Measurements from ENCODE around the gene MEP1B. TPM values are rescaled to one million over a fixed set of nuclear protein-coding genes. Genes with fewer than 3 reads are reported as not detected.
"Not testable (repeated sequence)": the region's sequence is repeated elsewhere in the genome, so short reads cannot be mapped to it uniquely, and the experiment has no call there.

The MEP1B gene
- under 1 TPM in 2 of 4 donors, not detected in 2; 0.05 to 0.14 TPM for polyA plus RNA-seq (ENCODE audit: insufficient read length in 4 of 4)

DNA sequence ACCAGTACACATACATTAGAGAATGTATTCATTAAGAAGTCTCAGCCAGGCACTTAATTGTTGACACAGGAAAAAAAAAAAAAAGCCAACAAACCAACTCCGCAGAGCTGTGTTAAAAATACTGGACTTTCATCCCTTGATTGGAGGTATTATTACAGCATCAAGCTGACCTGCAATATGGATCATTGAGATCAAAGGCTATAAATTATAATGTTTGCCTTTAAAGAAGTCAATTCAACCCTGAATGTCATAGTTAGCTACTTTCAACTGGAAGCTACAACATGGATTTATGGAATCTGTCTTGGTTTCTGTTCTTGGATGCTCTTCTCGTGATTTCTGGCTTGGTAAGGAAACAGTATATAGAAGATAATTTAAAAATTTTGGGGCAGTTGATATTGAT lies at the start of gene MEP1B:
Gene MEP1B (plus strand): TSS at position 250 of the 400 bp plus-strand sequence. CDS start 32 bp downstream, at position 282.
- no peak for DNase-seq (ENCODE audit: low read depth in 4 of 4, low spot score in 3 of 4)

DNA sequence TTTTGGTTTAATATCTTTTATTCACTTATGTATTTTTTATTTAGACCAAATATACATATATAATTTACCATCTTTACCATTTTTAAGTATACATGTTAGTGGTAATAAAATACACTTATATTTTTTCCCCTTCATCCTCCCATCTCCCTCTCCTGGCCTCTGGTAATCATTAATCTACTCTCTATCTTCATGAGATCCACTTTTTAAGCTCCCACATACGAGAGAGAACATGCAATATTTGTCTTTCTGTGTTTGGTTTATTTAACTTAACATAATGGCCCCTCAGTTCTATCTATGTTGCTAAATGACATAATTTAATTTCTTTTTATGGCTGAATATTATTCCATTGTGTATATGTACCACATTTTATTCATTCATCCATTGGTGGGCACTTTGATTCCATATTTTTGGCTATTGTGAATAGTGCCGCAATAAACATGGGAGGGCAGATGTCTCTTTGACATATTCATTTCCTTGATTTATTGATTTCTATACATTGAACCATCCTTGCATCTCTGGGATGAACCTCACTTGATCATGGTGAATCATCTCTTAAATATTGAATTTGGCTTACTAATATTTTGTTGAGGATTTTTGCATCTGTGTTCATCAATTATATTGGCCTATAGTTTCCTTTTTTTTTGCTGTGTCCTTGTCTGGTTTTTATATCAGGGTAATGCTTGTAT lies 41.5 kb upstream of the MEP1B start:
- DNase-seq (ENCODE audit: low read depth in 4 of 4, low spot score in 3 of 4): no peak

DNA sequence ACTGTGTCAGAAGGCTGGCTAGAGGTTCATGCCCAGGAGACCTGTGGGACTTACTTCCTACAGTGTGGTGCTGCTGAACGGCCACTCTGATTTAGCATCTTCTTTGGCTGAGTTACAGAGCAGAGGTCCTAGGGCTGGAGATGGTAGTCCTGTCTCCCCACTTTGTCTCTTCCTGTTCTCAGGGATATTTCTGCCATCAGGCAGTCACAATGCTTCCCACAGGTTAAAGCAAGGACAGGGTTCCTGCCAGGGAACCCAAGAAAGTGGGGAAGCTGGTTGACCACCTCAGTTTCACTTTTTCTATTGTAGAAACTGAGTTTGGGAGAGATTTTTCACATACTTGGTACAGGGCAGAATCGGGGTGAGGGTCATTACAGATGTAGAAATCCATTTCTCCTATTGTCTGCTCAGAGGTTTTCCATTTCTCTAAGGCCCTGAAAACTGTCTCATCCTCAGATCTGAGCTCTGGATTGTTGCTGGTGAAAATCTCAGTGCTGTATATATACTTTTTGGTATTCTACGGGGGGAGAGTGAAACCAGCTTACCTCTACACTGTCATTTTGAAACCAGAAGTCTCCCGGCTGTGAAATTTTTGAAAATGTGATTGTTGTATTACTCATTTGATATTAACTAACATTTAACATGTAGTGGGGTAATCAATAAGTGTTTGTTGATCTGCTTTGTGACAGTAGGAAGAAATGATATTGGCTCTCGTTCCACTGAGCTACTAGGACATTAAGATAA lies 37.0 kb upstream of the MEP1B start:
- no peak for DNase-seq (ENCODE audit: low read depth in 4 of 4, low spot score in 3 of 4)

DNA sequence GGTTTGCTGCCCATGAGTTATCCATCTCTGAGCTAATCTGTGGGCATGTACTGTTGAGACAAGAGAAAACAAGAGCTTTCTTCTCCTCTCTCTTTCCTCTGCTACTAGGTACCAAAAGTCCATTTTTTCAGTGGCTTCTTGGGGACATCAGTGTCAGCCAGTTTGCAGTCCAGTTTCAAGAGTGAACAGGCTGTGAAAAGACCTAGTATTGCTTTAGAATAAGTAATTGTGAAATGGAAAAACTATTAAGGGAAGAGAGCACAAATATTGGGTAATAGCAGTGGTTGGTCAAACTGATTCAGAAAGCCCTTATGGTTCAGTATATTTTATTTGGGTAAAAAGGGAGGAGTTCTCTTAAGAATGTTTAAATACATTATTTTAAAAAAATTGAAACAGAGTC lies 33.0 kb upstream of the MEP1B start:
- no peak for DNase-seq (ENCODE audit: low read depth in 4 of 4, low spot score in 3 of 4)

DNA sequence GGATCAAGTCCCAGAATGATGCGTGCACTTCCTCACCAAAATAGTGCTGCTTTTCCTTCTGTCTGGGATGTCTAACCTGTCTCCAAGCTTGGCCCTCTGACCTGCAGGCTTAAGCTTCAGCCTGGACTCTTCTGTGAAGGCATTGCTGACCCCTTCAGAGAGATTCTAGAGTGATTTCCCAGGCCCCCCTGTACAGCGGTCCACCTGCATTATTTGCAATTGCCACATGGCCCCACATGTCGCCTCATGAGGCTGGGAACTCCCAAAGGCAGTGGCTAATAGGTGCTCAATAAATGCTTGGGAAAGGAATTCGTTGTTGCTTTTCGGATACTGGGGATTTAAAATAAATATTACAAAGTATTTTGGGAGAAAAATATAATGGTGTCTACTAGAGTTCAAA lies 32.3 kb upstream of the MEP1B start:
- DNase-seq (ENCODE audit: low read depth in 4 of 4, low spot score in 3 of 4): no peak

DNA sequence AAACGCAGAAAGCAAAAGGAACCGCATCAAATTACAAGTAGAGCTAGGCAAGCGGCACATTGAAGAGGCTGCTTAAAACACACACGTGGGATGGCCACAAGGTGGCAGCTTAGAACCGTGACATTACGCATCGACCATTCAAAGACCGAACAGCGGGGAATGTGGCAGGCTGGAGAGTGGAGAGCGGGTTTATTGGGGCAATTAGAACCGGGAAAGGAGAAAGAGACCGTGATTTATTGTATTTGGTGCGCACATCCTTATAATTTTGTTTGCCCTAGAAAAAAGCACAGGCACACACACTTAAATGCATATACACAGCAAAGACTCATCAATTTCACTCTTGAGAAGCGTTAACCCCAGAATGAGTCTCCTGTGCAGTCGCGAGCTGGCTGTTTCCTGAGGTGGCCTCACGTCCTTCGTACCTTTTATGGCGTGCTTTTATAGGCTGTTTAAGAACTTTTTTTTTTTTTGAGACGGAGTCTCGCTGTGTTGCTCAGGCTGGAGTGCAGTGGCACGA lies 31.7 kb upstream of the MEP1B start:
- peak; percentile 79 to 88 (median 86) for DNase-seq (ENCODE audit: low read depth in 4 of 4, low spot score in 3 of 4)

DNA sequence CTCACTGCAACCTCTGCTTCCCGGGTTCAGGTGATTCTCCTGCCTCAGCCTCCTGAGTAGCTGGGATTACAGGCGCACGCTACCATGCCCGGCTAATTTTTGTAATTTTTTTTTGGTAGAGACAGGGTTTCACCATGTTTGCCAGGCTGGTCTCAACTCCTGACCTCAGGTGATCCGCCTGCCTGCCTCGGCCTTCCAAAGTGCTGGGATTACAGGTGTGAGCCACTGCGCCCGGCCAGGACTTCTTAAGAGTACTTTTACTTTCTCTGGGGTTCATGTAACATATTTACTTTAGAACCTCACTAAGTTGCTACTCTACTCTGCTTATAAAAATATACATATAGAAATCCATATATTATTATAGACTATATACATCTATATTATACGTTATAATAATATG lies 31.2 kb upstream of the MEP1B start:
- not testable (repeated sequence) for DNase-seq (ENCODE audit: low read depth in 4 of 4, low spot score in 3 of 4)

DNA sequence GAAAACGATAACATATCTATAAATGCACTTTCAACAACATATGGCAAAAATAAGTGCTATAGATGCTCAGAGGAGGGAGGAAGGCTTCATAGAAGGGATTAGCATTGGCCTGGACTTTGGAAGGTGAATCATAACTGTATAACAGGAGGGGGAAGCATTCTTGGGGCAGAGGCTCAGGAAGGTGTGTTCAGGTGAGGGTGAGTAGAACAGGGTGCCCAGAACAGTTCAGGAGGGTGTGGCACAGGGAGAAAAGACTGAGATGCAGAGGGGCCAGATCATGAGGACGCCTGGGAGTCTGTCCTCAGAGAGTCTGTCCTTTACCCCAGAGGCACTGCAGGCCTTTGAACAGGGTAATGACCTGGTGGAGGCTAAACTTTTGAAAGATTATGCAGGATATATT lies 29.3 kb upstream of the MEP1B start:
- no peak for DNase-seq (ENCODE audit: low read depth in 4 of 4, low spot score in 3 of 4)

DNA sequence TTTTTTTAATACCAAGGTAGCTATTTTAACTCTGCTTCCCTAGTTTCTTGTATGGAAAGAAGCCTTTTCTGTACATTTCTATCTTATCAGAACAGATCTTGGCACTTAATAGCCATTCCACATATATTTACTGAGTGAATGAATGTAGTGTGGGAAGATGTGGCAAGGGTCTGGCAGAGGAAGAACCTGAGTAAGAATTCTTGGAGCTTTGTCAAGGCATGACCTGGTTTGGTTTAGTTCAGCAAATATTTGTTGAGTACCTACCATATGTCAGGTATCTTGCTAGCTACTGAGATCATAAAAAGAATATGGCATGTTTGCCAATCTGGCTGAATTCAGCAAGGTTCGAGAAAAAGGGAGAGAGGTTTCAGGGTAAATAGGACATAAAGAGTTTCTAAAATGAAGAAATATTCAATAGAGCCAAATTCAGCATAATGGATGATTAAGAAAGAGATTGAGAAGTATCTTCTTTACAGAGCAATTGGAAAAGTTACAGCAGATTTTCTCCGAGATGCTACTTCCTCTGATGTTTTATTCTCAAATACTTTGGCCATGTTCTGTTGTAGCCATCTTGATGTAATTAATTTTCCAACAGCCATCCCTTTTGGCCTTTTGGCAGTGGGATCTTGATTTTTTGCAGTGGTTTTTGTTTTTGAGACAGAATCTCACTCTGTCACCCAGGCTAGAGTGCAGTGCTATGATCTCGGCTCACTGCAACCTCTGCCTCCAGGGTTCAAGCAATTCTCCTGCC lies 21.7 kb upstream of the MEP1B start:
- DNase-seq (ENCODE audit: low read depth in 4 of 4, low spot score in 3 of 4): no peak

DNA sequence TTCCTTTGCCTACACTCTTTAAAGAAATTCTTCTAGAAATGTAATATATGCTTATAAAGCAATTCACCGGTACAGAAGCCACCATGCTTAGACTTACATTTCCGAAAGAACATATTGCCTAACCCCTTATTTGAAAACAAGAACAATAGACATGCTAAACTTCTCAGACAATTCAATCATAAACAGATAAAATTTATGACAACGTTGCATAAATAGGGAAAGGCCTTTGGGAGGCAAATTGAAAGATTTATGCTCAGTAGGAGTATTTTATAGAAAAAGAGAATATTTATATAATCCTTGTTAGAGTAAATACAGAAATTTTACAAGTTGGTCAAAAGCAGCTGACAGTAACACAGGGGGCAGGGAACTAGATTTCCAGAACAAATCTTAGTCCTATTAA lies 16.2 kb upstream of the MEP1B start:
- no peak for DNase-seq (ENCODE audit: low read depth in 4 of 4, low spot score in 3 of 4)

DNA sequence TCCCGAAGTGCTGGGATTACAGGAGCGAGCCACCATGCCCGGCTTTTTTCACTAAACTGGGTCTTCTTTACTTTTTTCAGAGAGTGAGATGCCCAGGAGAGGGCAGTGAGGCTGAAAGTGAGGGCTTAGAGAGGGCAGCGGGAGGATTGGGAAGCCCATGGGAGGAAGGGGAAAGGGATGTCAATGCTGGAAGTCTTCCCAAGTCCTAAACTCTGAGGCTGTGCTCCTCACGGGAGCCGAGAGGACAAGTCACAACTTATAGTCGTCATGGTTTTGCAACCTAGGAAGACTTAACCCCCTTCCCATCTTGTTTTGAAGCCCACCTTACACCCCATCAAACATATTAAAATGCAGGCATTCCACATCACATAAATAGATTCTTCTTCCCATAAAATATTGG lies 15.1 kb upstream of the MEP1B start:
- no peak for DNase-seq (ENCODE audit: low read depth in 4 of 4, low spot score in 3 of 4)

DNA sequence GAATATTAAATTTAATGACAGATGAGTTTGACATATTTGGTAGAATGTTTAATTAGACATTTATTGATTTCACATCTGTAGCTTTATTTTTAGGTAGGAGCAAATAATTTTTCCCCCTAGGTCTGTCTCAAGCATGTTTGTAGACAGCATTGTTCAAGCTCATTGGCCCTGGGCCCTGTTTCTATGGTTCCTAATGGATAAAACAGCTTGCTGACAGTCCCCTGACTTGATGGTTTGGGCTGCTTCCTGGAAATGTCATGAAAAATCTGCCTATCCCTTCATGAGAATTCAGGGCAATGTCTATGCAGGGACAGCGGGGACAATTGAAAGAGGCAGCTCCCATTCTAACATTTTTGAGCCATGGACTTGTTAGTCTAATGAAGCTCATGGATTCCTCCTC lies 14.6 kb upstream of the MEP1B start:
- DNase-seq (ENCODE audit: low read depth in 4 of 4, low spot score in 3 of 4): no peak

DNA sequence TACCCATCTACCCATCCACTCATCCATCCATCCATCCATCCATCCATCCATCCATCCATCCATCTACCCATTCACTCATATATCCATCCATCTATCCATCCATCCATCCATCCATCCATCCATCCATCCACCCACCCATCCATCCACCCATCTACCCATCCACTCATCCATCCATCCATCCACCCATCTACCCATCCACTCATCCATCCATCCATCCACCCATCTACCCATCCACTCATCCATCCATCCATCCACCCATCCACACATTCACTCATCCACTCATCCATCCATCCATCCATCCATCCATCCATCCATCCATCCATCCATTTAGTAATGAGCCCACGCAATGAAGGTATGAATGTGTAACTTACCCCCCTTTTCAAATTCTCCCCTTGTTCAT lies 13.1 kb upstream of the MEP1B start:
- not testable (repeated sequence) for DNase-seq (ENCODE audit: low read depth in 4 of 4, low spot score in 3 of 4)

DNA sequence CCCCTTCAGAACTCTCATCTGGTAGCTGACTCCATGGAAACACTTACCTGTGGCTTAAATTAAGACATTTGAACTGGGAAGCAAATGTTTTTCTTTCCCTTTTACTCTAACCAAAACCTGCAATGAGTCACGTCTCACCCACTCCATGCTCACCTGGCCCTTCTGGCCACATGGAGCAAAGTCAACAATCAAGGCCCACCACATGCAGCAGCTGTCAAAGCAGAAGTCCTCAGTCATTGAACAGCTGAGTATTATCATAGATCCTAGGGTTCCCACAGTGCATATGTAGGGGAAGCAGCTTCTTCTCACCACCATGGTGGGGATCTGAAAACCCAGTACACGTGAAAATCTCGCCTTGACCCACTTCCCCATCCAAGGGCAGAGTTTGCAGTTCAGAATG lies 12.3 kb upstream of the MEP1B start:
- no peak for DNase-seq (ENCODE audit: low read depth in 4 of 4, low spot score in 3 of 4)

DNA sequence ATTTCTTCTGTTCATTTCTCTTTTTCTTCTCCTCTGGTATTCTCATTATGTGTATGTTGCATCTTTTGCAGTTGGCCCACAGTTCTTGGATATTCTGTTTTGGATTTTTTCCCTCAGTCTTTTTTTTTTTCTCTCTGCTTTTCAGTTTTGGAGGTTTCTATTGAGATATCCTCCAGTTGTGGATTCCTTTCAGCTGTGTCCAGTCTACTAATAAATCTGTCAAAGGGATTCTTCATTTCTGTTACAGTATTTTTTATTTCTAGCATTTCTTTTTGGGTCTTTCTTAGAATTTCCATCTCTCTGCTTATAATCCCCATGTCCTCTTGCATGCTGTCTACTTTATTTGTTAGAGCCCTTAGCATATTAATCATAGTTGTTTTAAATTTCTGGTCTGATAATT lies 6.3 kb upstream of the MEP1B start:
- DNase-seq (ENCODE audit: low read depth in 4 of 4, low spot score in 3 of 4): no peak

DNA sequence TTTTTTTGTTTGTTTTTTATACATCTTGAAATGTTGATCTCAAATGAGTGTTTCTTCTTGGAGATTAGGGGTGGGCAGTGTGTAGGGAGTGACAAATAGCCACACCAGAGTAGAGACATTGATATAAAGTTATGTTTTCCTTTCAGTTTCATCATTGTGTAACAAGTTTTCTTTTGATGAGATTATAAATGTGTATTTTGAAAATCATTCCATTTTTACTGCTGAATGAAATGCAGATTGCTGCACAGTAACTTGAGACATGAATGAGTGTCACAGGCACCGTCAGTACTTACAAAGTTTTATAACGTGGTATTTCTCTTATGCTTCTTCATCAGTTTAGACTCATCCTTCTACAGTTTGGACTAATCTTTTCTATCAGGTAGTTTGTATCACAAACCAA lies 370 bp downstream of the MEP1B start:
- DNase-seq (ENCODE audit: low read depth in 4 of 4, low spot score in 3 of 4): no peak

DNA sequence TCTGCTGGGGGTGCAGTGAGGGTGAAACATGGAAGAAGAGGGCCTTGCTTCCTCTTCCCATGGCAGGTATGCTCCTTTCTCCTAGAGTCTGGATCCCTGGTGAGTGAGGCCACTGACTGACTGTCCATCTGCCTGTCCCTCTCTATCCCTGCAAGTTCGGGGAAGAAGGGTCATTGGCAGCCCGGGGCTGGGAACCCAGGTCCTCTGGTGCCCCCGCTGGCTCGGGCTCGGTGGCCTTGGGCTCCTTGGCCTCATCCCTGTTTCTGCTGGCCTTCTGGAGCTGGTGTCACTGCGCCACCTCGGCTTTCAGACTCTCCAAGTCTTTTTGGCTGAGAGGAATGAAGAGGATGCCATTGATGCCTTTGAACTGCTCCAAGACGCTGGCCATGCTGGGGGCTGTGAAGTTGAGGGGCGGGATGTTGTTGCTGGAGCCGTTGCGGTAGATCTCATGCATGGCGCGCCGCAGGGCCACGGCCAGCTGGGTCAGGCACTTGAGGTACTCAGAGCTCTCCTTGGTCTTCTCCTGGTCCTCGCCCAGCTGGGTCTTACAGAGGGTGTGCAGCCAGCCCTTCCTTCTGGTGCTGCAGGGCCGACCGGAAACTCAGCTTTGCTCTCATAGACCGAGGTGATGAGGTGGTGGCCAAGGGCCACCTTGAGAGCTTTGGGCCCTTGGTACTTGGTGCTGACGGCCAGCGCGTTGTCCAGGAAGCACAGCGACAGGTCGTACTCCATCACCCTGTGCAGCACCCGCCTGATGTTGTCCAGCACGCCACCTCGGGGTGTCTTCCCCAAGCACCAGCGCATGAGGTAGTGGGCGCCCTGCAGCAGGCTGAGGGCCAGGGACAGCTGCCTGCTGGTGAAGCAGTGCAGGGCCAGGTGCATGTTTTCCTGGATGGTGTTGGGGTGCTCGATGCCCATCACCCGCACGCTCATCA lies 6.3 kb downstream of the MEP1B start:
- no peak for DNase-seq (ENCODE audit: low read depth in 4 of 4, low spot score in 3 of 4)

DNA sequence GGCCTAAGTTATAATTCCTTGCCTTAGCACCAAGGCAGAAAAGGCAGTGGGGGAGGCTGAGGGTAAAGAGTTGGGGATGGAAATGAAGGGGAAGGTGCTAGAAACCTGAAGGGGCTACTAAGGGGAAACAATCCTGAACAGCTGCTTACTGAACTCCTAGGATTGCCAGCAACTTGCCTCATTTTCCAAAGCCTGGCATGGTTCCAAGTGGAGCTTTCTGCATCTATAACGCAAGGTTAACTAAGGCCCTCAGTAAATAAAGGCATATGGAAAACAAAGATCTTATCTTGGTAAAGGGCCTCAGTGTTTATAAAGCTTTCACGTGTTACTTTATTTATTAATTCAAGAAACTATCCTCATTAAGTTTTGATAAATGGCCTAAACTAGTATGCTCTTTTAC lies 10.9 kb downstream of the MEP1B start:
- DNase-seq (ENCODE audit: low read depth in 4 of 4, low spot score in 3 of 4): peak in 1 of 4 donors; percentile 9

DNA sequence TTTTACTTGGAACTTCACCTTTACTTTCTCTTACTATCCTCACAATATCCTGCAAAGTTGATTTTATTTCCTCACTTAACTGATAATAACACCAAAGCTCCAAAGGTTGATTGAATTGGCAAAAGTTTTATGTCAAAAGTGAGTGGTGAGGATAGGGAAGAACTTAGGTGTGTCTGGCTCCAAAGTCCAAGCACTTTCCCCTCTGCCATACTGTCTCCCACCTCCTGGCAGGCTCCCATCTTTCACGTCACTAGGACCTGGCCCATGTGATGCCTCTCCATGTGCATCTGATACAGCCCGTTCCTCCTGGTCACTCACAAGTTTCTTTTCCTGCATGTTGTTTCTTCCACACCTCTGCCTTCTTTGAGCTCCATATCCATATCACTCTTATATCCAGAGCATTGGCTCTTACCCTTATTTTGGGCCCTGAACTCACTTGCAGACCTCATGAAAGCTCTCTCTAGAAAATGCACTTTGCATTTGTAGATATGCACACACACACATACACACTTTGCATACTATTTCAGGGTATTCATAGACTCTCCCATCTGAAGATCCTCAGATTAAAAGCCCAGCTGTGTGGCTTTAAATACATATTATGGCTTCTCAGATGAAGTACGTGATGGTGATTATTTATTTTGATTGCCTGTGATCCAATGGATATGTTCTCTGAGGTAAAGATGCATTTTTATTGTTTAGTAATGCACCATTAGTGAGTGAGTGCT lies 12.3 kb downstream of the MEP1B start:
- no peak for DNase-seq (ENCODE audit: low read depth in 4 of 4, low spot score in 3 of 4)

DNA sequence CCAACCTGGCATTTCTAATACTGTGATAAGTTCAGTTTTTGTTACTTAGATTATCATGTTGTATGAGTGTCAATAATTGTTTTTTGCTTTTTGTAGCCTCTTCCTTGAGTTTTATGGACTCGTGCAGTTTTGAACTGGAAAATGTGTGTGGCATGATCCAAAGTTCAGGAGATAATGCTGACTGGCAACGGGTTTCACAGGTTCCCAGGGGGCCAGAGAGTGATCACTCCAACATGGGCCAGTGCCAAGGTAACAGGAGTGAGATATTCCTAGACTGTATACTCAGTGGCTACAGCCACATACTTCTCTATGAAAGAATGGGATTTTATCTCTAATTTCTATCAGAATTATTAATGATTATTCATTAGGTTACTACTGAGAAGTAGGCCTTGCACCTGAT lies 18.2 kb downstream of the MEP1B start:
- DNase-seq (ENCODE audit: low read depth in 4 of 4, low spot score in 3 of 4): no peak

Measured in right renal pelvis (tissue), 4 donors.